ENCODE data around the gene ULBP3.
"Not testable (repeated sequence)": the region's sequence is repeated elsewhere in the genome, so short reads cannot be mapped to it uniquely, and the experiment has no call there.

ULBP3 gene

DNA sequence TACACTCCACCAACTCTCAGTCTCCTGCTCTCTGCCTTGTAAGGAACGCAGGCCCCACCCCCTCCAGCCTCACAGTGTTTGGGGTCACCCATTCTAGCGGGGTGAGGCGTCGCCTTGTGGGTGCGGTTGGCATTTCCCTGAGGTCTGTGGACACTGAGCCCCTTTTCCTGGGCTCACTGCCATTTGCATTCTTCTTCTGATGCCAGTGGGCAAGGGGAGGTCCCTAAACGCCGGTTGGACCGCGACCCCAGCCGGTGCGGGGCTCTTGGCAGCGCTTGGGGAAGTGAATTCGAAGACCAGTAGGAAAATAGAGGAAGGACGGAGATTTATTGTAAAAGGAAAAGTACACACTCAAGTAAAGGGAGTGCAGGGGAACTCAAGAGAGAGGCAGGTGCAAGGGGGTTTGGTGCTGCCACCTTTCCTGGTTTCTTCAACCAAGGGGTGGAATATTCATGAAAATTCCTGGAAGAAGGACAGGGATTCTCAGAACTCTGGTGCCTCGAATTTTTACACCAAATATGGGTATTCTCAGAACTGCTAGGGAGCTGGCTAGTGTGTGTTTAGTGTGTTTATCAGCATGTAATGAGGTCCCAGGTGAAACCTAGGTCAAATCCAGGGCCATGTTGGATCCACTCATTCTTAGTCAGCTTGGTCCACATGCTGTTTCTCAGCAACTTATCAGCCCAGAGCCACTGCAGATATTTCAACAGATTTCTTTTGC lies 53.5 kb downstream of the ULBP3 start:
- DNase-seq (ENCODE audit: low spot score) = not testable (repeated sequence)

DNA sequence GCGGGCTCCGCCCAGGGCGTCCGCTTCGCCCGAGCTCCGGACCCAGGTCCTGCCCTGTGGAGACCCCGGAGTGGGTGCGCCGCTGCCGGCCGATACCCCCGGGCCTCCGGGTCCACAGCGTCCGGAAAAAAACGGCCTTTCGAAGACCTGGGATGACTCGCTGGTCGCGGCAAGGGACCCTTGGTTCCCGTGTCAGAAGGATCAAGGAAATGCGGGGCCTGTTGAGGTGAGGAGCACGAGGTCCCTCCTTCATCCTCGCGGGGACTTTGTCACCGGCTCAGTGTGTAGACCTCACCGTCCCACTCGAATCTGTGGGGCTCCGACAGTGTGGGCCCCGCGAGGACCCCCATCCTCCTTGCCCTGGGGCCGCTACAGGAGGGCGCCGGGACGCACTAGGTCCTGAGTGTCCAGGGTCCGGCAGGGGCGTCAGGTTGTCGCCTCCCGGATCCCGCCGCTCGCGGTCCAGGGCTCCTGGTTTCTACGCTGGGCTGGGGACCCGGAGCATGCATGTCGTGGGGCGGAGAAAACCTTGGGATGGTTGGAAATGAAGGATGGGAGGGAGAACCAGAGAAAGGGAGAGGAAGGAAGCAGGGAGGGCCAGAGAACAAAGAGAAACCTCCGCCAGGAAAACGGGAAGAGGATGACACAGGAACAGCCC lies 54.2 kb downstream of the ULBP3 start:
- DNase-seq (ENCODE audit: low spot score) = not testable (repeated sequence)

DNA sequence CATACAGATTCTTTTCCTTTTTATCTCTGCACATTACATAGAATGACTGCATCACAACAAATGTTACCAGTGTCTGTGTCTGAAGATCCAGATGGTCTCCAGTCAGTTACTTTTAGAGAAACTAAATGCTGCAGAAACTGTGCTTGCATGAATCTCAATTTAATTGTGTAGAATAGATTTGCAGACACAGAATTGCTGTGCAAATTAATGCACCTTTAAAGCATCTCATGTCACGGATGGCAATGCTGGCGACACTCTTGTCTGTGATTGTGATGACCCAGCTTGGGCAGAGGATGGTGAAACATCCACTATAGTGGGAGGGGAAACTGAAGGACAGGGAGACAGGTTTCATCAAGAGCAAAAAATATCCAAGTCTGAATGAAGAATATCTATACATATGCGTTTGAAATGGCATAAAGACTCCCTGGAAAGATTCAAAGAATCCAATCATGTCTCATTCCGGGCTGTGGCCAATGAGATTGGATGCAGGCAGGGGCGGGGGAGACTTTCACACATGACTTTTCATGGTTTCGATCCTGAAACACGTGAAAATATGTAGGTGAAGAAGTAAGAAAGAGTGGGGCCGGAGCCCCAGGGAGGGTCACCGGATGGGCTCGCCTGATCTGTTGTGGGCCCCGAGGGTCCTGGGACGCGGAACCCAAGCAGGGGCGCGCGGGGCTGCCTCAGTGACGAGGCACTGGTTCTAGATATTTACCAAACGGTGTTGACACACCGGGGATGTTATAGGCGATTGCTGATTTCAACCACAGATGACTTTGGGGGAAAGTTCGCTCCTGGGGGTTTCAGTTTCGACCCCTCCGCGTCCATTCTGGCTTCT lies 54.9 kb downstream of the ULBP3 start:
- DNase-seq (ENCODE audit: low spot score) = not testable (repeated sequence)

DNA sequence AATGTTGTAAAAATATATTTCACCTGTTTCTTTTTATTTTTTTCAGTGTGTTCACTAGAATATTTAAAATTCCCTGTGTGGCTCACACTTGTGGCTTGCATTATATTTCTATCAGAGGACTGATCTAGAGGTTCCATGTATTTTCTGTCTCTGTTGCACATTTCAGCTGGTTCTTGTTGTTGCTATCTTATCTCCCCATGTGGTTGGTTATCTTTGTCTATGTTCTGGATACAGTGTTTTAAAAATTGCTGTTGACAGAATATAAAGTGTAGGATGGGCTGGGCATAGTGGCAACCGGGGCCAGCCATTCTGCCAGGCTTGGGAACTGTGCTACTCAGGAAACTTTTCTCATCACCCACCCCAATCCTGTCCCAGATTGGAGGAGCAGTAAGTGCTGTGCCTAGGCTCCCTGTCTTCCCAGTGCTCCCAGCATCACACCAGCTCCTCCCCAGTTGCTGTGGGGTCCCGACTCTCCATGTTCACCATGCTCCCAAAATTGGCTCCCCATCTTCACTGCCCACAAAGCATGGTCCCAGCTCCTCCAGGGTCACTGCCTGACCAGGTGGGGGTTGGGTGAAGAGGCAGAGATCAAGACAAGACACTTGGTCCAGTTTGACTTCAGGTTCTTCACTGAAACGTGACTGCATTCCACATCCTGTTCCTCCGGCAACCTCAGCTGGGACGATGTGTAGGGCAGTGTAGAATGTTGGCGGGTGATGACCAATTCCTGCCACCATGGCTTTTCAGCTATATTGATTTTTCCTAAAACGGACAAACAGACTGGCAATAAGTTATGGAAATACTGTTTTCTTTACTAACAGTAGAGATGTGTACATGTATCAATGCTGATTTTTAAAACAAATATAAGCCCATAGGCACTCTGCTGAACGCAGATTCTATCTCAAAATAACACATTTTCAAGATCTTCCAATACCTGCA lies 55.8 kb downstream of the ULBP3 start:
- DNase-seq (ENCODE audit: low spot score) = not testable (repeated sequence)

Measured in NAMALWA (cell line).